GM12892 (cell line): Measurements from ENCODE around the gene CDK5.

Source experiments
- POLR2A ChIP-seq: IDR thresholded peaks from 2 replicates; pipeline ENCODE4 v1.6.1; 2011; ENCODE audit warnings: low read depth, low read length, control low read depth
- TAF1 ChIP-seq: IDR thresholded peaks from 2 replicates; pipeline ENCODE4 v1.6.1; 2011; ENCODE audit warnings: low read depth, mild to moderate bottlenecking, control low read depth, low read length, borderline replicate concordance

GRCh38 chr7:151093748-151094147 lies 36.1 kb upstream of the CDK5 start:
- TF ChIP-seq TAF1 (no peak), POLR2A (no peak)
